Smooth muscle cell (in vitro differentiated cells): ENCODE measurements around the gene CXorf65. TPM values are rescaled to one million over a fixed set of nuclear protein-coding genes. Genes with fewer than 3 reads are reported as not detected.
A peak's percentile ranks its signal among the peaks of the same experiment; 100 is the strongest.

Experiments used
- DNase-seq: peaks from one replicate; lab custom pipeline; 2025; ENCODE audit not compliant: unreplicated experiment; lab: John Stamatoyannopoulos, UW
- H2AFZ ChIP-seq: fragments of 200-600 bp; sonication (generic); 2 replicates; pipeline ENCODE4 v1.6.0; 2016; ENCODE audit warnings: antibody characterized with exemption, low read depth, mild to moderate bottlenecking
- H3F3A ChIP-seq: fragments of 200-600 bp; sonication (generic); 2 replicates; pipeline ENCODE4 v1.6.0; 2017; ENCODE audit warnings: antibody characterized with exemption, low read depth
- H3K27ac ChIP-seq: fragments of 200-600 bp; sonication (generic); 2 replicates; pipeline ENCODE4 v1.5.1; 2016; ENCODE audit warnings: low read depth, mild to moderate bottlenecking
- H3K27me3 ChIP-seq: fragments of 200-600 bp; sonication (generic); 2 replicates; pipeline ENCODE4 v1.6.1; 2016; ENCODE audit warnings: low read depth, mild to moderate bottlenecking
- H3K36me3 ChIP-seq: fragments of 200-600 bp; sonication (generic); 2 replicates; pipeline ENCODE4 v1.5.1; 2016; ENCODE audit warnings: low read depth
- H3K4me1 ChIP-seq: fragments of 200-600 bp; sonication (generic); 2 replicates; pipeline ENCODE4 v1.5.1; 2016; ENCODE audit warnings: low read depth
- H3K4me2 ChIP-seq: fragments of 200-600 bp; sonication (generic); 2 replicates; pipeline ENCODE4 v1.6.0; 2016; ENCODE audit warnings: mild to moderate bottlenecking
- H3K4me3 ChIP-seq: fragments of 200-600 bp; sonication (generic); 2 replicates; pipeline ENCODE4 v1.5.1; 2016; ENCODE audit warnings: mild to moderate bottlenecking
- H3K79me2 ChIP-seq: fragments of 200-600 bp; sonication (generic); 2 replicates; pipeline ENCODE4 v1.6.0; 2016; ENCODE audit warnings: low read depth, mild to moderate bottlenecking
- H3K9ac ChIP-seq: fragments of 200-600 bp; sonication (generic); 2 replicates; pipeline ENCODE4 v1.6.0; 2016; ENCODE audit warnings: low read depth
- H3K9me3 ChIP-seq: fragments of 200-600 bp; sonication (generic); replicated peaks from 2 replicates; pipeline ENCODE4 v1.5.1; 2016; ENCODE audit warnings: low read depth
- H4K20me1 ChIP-seq: fragments of 200-600 bp; sonication (generic); 2 replicates; pipeline ENCODE4 v1.6.0; 2016; ENCODE audit warnings: low read depth
- WGBS: methylation state at CpG from one replicate; pipeline ENCODE4 v1.1.7; 2016; ENCODE audit warnings: low lambda C conversion rate; 5-methylcytosine and 5-hydroxymethylcytosine counted together
- polyA plus RNA-seq: library from polyadenylated mRNA; unstranded; fragments of >200 nt; fragmentation: Nextera tagmentation; extraction: Ambion mirVana; gene quantifications from 2 replicates; pipeline ENCODE4 v1.2.1, GENCODE V29; 2016
- total RNA-seq: library from RNA; depleted of rRNA; stranded (reverse); fragments of >200 nt; gene quantifications from 2 replicates; pipeline ENCODE4 v1.2.3, GENCODE V29; 2014
- TF ChIP-seq, protein P1 (sequence below): fragments of 200-600 bp; sonication (generic); IDR thresholded peaks from 2 replicates; pipeline ENCODE4 v1.5.1; 2017; ENCODE audit warnings: borderline replicate concordance, mild to moderate bottlenecking, antibody characterized with exemption; ENCODE audit not compliant: insufficient read depth, poor library complexity, severe bottlenecking

CXorf65 gene
- total and polyA plus RNA-seq, 2 experiments from 2014 or later = not detected

DNA sequence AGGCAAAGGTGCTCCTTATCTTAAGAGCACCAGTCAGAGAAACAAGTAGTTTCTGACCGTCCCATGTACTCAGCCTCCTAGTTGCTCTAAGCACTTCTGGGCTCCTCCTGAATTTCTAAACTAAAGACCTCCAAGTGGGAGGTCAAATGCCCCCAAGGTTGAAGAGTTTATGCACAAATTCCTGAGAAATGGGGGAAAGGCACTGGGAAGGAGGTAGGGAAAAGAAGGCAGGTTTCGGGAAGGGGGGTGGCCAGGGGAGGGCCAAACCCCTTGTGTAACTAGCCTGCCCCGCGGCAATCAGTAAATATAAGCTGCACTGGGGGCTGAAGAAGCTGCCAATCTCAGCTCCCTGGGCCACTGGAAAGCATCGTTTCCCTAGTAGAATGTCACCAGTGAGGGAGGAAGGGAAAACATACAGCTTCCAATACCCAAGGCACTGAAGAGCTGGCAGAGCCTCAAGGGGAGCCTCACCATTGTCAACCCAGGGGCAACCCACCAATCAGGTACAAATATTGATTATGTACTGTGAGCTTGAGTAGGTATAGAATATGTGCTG lies 7.5 kb downstream of the CXorf65 start:
- no peaks in the 10 kb centered on the region for H3K9me3 ChIP-seq
- H3K27ac ChIP-seq = no peak overlapping the region
- no peak overlapping the region for H3K9ac ChIP-seq
- H3K4me2 ChIP-seq = no peak overlapping the region
- TF ChIP-seq, protein P1, sequence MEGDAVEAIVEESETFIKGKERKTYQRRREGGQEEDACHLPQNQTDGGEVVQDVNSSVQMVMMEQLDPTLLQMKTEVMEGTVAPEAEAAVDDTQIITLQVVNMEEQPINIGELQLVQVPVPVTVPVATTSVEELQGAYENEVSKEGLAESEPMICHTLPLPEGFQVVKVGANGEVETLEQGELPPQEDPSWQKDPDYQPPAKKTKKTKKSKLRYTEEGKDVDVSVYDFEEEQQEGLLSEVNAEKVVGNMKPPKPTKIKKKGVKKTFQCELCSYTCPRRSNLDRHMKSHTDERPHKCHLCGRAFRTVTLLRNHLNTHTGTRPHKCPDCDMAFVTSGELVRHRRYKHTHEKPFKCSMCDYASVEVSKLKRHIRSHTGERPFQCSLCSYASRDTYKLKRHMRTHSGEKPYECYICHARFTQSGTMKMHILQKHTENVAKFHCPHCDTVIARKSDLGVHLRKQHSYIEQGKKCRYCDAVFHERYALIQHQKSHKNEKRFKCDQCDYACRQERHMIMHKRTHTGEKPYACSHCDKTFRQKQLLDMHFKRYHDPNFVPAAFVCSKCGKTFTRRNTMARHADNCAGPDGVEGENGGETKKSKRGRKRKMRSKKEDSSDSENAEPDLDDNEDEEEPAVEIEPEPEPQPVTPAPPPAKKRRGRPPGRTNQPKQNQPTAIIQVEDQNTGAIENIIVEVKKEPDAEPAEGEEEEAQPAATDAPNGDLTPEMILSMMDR = no peak
- DNase-seq = no peak
- no peaks in the 10 kb centered on the region for H4K20me1 ChIP-seq
- 63% methylated on average over 5 of the region's 5 CpGs for WGBS
- H3K79me2 ChIP-seq = no peaks in the 10 kb centered on the region
- no peaks in the 10 kb centered on the region for H3K4me1 ChIP-seq
- H3K4me3 ChIP-seq = no peak overlapping the region
- H3F3A ChIP-seq = no peaks in the 10 kb centered on the region
- no peaks in the 10 kb centered on the region for H3K27me3 ChIP-seq
- no peaks in the 10 kb centered on the region for H3K36me3 ChIP-seq
- no peak overlapping the region for H2AFZ ChIP-seq

DNA sequence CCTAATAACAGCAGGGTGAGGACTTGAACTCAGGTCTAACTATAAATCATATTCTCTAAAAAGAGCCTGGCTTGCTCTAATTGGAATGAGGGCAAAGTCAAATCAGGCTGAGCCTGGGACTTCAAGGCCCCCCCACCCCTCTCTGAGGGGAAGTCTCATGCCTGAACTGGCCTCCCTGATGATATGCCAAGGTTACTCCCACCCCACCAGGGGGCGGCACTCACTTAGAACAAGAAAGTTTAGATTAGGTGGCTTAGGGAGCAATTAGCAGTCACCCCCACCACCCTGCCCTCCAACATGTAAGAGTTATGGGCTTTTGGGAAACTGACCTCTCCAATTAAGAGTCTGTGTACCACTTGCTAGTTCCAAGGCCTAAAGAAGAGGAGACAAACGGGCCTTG lies 8.2 kb downstream of the CXorf65 start:
- H3K4me2 ChIP-seq = no peak overlapping the region
- no peaks in the 10 kb centered on the region for H3F3A ChIP-seq
- no peaks in the 10 kb centered on the region for H3K27me3 ChIP-seq
- H3K9me3 ChIP-seq = no peaks in the 10 kb centered on the region
- WGBS = 53% methylated on average over 2 of the region's 2 CpGs
- no peak overlapping the region for H2AFZ ChIP-seq
- H3K4me1 ChIP-seq = no peaks in the 10 kb centered on the region
- no peak overlapping the region for H3K4me3 ChIP-seq
- no peak for DNase-seq
- H3K36me3 ChIP-seq = no peaks in the 10 kb centered on the region
- H4K20me1 ChIP-seq = no peaks in the 10 kb centered on the region
- no peak overlapping the region for H3K27ac ChIP-seq
- no peak overlapping the region for H3K9ac ChIP-seq
- H3K79me2 ChIP-seq = no peaks in the 10 kb centered on the region
- TF ChIP-seq, protein P1 = peak; percentile 41

DNA sequence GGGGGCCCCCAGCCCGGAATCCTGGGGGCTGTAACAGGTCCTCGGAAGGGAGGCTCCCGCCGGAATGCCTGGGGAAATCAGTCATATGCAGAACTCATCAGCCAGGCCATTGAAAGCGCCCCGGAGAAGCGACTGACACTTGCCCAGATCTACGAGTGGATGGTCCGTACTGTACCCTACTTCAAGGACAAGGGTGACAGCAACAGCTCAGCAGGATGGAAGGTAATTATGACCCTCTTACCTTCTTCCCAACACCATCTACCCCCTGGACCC lies 9.8 kb downstream of the CXorf65 start:
- TF ChIP-seq, protein P1 = no peak
- H4K20me1 ChIP-seq = no peaks in the 10 kb centered on the region
- H3K4me1 ChIP-seq = no peaks in the 10 kb centered on the region
- whole genome bisulfite sequencing = 34% methylated on average over 8 of the region's 9 CpGs
- H3K27ac ChIP-seq = no peak overlapping the region
- H3K4me2 ChIP-seq = peak overlapping the region; percentile 87
- no peaks in the 10 kb centered on the region for H3K9me3 ChIP-seq
- no peak for DNase-seq
- H3K27me3 ChIP-seq = no peaks in the 10 kb centered on the region
- no peaks in the 10 kb centered on the region for H3K36me3 ChIP-seq
- H2AFZ ChIP-seq = peak overlapping the region; percentile 54
- no peaks in the 10 kb centered on the region for H3F3A ChIP-seq
- H3K4me3 ChIP-seq = peak overlapping the region; percentile 61
- no peaks in the 10 kb centered on the region for H3K79me2 ChIP-seq
- H3K9ac ChIP-seq = no peak overlapping the region

DNA sequence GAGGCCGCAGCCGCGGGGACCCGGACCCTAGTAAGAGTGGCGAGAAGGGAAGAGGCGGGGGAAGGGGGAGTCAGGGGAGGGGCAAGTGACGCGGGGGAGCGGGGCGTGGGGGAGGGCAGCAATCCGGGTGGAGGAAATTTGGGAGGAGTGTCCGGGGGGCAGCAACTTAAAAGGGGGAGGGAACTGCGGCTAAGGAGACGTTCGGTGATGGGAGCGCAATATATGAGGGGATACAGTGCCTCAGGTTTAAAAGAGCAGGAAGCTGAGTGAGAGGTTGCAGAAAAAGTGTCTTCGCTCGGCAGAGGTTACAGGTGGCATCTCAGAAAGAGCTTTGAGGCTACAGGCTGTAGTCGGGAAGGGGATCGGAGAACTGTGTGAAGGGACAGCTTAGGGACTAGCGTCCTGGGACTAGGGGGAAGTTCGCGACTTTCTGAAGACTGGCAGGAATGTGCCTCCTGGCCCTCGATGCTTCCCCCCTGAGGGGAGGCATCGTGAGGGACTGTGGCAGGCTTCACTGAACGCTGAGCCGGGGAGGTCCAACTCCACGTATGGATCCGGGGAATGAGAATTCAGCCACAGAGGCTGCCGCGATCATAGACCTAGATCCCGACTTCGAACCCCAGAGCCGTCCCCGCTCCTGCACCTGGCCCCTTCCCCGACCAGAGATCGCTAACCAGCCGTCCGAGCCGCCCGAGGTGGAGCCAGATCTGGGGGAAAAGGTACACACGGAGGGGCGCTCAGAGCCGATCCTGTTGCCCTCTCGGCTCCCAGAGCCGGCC lies 10.4 kb downstream of the CXorf65 start:
- no peaks in the 10 kb centered on the region for H3K9me3 ChIP-seq
- no peaks in the 10 kb centered on the region for H3K36me3 ChIP-seq
- H3K79me2 ChIP-seq = no peaks in the 10 kb centered on the region
- H3F3A ChIP-seq = no peaks in the 10 kb centered on the region
- no peaks in the 10 kb centered on the region for H3K27me3 ChIP-seq
- DNase-seq = no peak
- 36% methylated on average over 34 of the region's 46 CpGs for WGBS
- no peak overlapping the region for H3K27ac ChIP-seq
- peak overlapping the region; percentile 61 for H3K4me3 ChIP-seq
- TF ChIP-seq, protein P1 = no peak
- peak overlapping the region; percentile 87 for H3K4me2 ChIP-seq
- no peaks in the 10 kb centered on the region for H3K4me1 ChIP-seq
- H3K9ac ChIP-seq = no peak overlapping the region
- H2AFZ ChIP-seq = peak overlapping the region; percentile 54
- no peaks in the 10 kb centered on the region for H4K20me1 ChIP-seq
